Smooth muscle cell of the brain vasculature (primary cell): ENCODE results near the gene IL1R1.
"Not testable (repeated sequence)": the region's sequence is repeated elsewhere in the genome, so short reads cannot be mapped to it uniquely, and the experiment has no call there.

Source experiments
- DNase-seq: peaks from one replicate; pipeline ENCODE4 v3.0.0-alpha.2; 2012; ENCODE audit warnings: low read depth, low spot score

Gene IL1R1

DNA sequence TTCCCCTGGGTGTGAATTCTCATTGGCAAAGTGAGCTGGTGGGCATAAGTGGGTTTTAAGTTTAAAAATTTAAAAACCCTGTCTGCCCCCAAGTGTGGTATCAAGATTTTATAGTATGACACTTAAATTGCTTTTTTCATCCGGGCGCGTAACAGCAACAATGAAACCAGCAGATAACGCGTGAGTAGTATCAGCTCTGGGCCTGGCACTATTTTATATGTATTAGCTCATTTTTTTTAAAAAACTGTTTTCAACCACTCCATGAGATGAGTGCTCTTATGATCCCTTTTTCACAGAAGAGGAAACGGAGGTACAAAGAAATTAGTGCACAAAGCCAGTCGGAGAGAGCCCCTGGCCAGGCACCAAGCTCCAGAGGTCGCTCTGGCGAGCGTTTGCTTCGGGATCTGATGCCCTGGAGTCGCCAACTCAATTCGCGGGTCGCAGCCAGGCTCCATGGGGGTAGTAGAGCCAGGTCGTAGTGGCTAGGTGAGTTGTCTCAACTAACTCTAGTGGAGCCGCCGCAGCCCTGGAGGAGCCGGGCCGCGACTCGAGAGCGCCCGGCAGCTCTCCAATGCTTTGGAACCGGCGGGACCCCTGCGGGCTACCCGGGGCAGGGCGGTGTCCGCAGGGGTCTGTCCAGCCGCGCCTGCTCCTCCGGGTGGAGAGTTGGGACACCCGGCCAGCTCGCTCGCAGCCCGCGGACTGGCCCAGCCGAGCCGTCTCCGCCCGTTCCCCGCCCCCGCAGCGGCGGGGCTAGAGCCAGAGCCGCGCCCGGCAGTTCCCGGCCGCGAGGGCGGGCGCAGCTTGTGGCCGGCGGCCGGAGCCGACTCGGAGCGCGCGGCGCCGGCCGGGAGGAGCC lies at the start of gene IL1R1:
TSS of gene IL1R1 (plus strand) at position 777 of the 859 bp plus-strand sequence. CDS start 14,979 bp downstream, outside the sequence.
- DNase-seq: no peak

GRCh38 chr2:102093662-102094061 lies 48.9 kb upstream of the IL1R1 start:
- DNase-seq: no peak

GRCh38 chr2:102094917-102095316 lies 47.6 kb upstream of the IL1R1 start:
- no peak for DNase-seq

DNA sequence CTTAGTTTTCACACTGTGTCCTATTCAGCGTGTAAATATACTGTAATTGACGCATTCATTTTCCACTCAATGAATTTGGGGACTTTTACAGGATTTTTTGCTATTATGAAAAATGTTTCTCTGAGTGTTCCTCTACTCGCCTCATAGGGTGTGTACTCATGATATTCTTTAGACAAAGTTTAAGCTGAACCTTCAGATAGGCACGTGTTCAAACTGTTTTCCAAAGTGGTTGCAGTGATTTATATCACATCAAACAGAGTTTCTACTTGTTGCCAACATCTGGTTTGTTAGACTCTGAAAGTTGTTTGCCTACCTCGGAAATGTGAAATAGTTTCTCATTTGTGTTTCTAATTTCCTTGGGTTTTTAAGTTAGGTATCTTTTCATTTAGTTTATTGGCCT lies 46.4 kb upstream of the IL1R1 start:
- DNase-seq: no peak

- no peak for DNase-seq
Observed at GRCh38 chr2:102098756-102099155, 43.8 kb upstream of the IL1R1 start.

DNA sequence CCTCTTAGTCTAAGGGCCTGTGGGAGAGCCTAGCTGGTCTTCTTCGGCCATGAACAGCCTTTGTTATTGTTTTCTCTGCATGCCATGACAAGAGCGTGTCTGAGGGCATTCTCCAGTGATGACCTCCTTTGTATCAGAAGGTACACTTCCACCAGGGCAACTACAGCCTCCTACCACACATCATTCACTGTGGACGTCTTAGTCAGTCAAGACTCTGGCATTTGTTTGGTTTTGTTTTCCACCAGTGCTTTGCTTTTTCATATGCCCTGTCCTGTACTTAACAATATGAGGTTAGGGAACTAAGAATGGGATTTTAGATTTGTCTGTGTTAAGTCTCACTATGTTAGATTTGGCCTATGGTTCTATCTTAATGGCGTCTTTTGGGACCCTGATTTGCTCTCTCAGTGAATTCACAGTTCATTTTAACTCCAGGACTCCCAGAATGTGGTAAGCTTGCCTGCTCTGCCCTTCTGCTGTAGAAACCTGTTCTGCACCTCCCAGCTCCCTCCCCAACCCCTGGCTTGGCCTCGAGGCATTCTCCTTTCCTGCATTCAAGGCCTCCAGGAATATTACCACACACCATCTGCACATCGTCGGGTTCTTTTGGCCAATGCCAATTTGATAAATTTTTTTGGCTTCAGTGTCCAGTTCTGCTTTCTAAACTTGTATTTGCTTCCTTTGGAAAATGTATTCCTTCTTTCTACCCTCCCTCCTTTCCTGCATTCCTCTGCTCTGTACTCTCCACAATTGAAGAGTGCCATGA lies 42.8 kb upstream of the IL1R1 start:
- DNase-seq: no peak

- no peak for DNase-seq
Observed at GRCh38 chr2:102100371-102101096, 42.0 kb upstream of the IL1R1 start.

DNA sequence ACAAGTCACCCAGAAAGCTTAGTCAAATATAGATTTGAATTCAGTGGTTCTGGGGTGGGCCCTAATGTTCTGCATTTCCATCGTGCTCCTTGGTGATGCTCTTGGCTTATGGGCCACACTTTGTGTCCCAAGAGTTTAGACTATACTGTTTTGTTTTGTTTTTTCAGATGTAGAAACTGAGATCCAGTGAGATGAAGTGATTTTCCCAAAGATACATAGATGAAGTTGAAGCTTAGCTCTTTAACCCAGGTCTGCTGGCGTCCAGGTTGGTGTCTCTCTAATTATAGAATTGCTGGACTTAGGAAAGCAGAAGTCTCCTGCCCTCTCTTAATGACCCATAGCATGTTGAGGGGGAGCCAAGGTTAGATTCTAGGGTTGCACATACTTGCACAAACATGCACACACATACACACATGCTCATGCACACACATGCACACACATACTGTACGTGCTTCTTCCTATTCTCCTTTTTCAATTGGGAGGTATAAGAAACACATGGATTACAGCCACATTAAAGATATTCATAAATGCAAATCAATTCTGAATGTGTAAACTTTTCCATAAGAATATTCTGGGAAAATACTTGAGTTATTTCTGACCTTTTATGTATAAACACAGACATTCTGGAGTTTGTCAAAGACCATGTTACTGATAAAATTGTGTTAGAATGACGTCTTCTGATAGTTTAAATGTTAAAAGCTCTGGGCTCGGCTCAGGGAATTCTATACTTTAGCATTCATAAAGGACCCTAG lies 41.3 kb upstream of the IL1R1 start:
- no peak for DNase-seq

DNA sequence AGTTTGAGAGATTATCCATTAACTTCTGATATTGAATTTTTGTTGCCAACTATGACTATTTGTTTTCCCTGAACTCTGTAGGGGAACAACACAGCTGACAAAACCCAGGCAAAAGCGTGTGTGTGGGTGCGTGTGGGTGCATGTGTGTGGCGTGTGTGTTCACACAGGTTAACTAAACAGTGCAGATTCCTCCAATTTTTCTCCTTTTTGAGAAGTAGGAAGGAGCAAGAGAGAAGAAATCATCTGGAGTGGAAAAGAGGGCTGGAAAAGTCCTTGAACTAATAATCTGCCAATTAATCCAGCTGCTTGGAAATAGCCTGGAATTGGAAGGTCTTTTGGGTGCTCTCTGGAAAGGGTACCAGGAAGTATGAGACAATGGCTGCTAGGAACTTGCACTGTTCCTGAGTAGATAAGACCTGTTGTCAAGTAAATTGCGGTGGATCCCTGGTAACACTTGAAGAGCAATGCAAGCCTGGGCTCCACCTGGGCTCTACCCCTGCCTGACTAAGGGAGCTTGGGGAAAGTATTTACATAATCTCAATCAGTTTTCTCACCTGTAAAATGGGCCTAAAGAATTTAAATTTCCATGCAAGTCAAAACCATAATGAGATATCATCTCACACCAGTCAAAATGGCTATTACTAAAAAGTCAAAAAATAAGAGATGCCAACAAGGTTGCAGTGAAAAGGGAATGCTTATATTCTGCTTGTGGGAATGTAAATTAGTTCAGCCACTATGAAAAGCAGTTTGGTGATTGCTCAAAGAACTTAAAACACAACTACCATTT lies 40.5 kb upstream of the IL1R1 start:
- no peak for DNase-seq

GRCh38 chr2:102102636-102102948 lies 40.0 kb upstream of the IL1R1 start:
- DNase-seq: not testable (repeated sequence)

DNA sequence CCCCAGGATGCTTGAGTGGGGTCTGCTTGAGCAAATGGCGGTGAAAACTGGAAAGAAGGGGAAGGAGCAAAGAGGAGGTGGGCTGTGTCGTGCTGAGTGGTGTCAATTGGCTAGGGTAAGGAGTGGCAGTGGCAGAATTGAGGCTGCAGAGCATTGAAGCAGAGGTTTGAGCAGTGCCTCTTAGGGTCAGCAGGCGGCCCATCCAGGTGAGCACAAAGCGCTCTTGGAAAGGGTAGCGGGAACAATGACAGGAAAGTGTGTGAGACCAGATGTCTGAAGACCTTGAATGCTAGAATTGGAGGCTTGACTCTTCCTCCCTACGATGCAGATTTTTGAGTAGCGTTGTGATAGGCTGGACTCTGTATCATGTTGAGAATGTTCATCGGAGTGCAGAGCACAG lies 39.3 kb upstream of the IL1R1 start:
- DNase-seq: no peak

- DNase-seq: no peak
Observed at GRCh38 chr2:102103992-102104871, 38.3 kb upstream of the IL1R1 start.

DNA sequence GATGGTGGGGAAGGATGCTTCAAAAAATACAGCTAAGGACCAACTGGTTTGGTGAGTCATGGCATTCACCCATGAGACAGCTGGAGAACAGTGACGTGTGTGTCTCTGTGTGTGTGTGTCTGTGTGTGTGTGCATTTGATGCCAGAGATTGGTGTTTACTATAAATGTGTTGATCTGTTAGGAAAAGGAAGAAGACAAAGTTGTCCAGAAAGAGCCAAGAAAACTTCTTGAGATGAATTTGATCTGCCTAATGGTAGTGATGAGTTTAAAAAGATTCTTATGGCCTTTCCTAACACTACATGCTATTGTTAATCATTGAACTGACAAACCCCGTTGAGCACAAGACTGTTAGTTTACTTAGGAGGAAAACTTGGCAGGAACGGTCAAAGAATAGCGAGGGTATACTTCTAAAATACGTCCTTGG lies 36.4 kb upstream of the IL1R1 start:
- no peak for DNase-seq

DNA sequence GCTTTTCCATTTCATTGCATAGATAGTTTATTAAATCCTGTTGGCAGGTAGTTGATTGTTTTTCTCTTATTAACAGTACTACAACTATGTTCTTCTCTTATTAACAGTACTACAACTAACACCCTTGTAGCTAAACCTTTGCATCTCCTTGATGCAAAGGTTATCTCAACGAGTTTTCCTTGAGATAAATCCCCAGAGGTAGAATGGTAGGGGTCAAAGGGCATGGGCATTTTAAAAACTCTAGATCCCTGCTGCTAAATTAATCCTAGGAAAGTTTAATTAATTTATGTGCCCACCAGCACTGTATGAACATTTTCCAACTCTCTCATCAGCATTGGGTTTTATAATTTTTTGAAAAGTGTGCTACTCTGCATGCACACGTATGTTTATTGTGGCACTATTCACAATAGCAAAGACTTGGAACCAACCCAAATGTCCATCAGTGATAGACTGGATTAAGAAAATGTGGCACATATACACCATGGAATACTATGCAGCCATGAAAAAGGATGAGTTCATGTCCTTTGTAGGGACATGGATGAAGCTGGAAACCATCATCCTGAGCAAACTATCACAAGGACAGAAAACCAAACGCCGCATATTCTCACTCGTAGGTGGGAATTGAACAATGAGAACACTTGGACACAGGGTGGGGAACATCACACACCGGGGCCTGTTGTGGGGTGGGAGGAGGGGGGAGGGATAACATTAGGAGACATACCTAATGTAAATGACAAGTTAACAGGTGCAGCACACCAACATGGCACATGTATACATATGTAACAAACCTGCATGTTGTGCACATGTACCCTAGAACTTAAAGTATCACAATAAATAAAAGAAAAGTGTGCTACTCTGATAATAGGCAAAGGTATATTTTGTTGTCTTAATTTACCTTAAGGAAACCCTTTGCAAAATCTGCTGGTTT lies 35.5 kb upstream of the IL1R1 start:
- DNase-seq: not testable (repeated sequence)

DNA sequence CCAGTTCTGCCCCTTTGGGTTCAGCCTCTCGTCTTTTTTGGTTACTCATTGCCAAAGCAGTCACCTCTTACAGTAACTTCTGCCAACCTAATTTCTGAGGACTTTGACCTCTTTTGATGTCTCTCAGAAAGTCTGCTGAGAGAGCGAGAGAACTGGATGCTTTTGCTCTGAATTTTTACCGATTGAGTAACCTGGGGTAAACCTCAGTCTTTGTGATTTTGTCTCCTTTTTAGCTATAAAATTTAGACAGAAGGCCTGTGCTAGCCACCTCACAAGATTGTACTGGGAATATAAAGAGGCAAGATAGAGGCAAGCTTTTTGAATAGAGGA lies 34.8 kb upstream of the IL1R1 start:
- no peak for DNase-seq

- DNase-seq: no peak
Observed at GRCh38 chr2:102109016-102109415, 33.5 kb upstream of the IL1R1 start.

- no peak for DNase-seq
Observed at GRCh38 chr2:102110171-102110570, 32.4 kb upstream of the IL1R1 start.

DNA sequence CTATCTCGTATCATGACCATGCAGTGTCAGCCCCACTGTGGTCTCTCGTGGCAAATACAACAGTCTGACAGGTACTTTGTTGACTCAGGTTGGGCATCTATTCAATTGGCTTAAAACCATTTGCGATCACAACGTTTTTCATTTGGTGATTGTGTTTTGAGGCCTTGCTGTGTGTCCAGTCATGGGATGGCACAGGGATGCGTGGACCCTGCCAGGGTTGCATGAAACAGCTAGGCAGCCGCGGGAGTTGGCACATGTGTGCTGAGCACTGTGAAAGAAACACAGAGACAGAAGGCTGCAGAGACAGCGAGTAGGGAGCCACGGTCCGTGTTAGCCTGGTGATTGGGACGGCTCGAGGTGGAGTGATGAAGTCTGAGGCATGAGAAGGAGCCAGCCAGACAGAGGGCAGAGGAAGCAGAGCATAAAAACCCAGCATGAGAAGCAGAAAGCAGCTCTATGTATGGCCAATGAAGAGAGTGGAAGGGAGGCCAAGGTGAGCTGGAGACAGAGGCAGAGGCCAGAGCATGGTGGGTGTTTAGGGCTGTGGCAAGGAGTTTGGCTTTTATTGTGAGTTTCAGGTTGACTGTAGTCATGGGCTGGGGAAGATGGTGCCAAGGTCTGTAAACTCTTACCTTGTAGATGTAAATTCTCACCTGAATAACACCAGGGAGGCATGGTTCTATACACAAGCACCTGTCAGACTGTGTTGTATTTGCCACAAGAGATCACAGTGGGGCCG lies 31.8 kb upstream of the IL1R1 start:
- no peak for DNase-seq
